Astrocyte (in vitro differentiated cells and primary cell): Measurements from ENCODE around the gene SESN2. TPM values are rescaled to one million over a fixed set of nuclear protein-coding genes. Genes with fewer than 3 reads are reported as not detected.
A peak's percentile ranks its signal among the peaks of the same experiment; 100 is the strongest.

Source experiments
- DNase-seq: peaks from one replicate; pipeline ENCODE4 v3.0.0-alpha.2; 2010; ENCODE audit warnings: low read depth
- FAIRE-seq: peaks from 2 replicates; lab custom pipeline; 2011; peaks lifted over from hg19 to GRCh38; lab: Jason Lieb, UNC
- H2AFZ ChIP-seq: 2 replicates; pipeline ENCODE4 v1.6.0; 2012; ENCODE audit warnings: low read depth, low read length, inconsistent platforms
- H3K27ac ChIP-seq: 2 replicates; pipeline ENCODE4 v1.5.1; 2011; ENCODE audit warnings: low read depth, low read length, inconsistent platforms
- H3K27me3 ChIP-seq: 2 replicates; pipeline ENCODE4 v1.6.0; 2011; ENCODE audit warnings: low read length, inconsistent platforms; ENCODE audit not compliant: insufficient read depth
- H3K36me3 ChIP-seq: 2 replicates; pipeline ENCODE4 v1.5.1; 2011; ENCODE audit warnings: low read length, inconsistent platforms; ENCODE audit not compliant: insufficient read depth
- H3K4me1 ChIP-seq: 2 replicates; pipeline ENCODE4 v1.5.1; 2011; ENCODE audit warnings: low read length, inconsistent platforms; ENCODE audit not compliant: insufficient read depth
- H3K4me2 ChIP-seq: 2 replicates; pipeline ENCODE4 v1.6.0; 2012; ENCODE audit warnings: low read length, inconsistent platforms
- H3K4me3 ChIP-seq: 2 replicates; pipeline ENCODE4 v1.5.1; 2011; ENCODE audit warnings: low read depth, mild to moderate bottlenecking, low read length, inconsistent platforms; ENCODE audit not compliant: insufficient read depth
- H3K79me2 ChIP-seq: 2 replicates; pipeline ENCODE4 v1.6.0; 2012; ENCODE audit warnings: mild to moderate bottlenecking, low read length, inconsistent platforms; ENCODE audit not compliant: insufficient read depth
- H3K9ac ChIP-seq: 2 replicates; pipeline ENCODE4 v1.6.0; 2012; ENCODE audit warnings: mild to moderate bottlenecking, low read length, inconsistent platforms
- H3K9me3 ChIP-seq: 2 replicates; pipeline ENCODE4 v1.5.1; 2012; ENCODE audit warnings: low read depth, mild to moderate bottlenecking, low read length, inconsistent platforms; ENCODE audit not compliant: insufficient read depth
- H4K20me1 ChIP-seq: 2 replicates; pipeline ENCODE4 v1.6.0; 2012; ENCODE audit warnings: low read length, inconsistent platforms; ENCODE audit not compliant: insufficient read depth
- H3K27ac Mint-ChIP-seq: one replicate; pipeline ENCODE4 v1.8.0; 2021; ENCODE audit warnings: mild to moderate bottlenecking, mixed read lengths; ENCODE audit not compliant: unreplicated experiment
- H3K27me3 Mint-ChIP-seq: one replicate; pipeline ENCODE4 v1.8.0; 2021; ENCODE audit warnings: low read depth, mixed read lengths; ENCODE audit not compliant: unreplicated experiment
- H3K36me3 Mint-ChIP-seq: one replicate; pipeline ENCODE4 v1.8.0; 2021; ENCODE audit warnings: low read depth, mixed read lengths; ENCODE audit not compliant: unreplicated experiment
- H3K4me1 Mint-ChIP-seq: one replicate; pipeline ENCODE4 v1.8.0; 2021; ENCODE audit warnings: low read depth, mixed read lengths; ENCODE audit not compliant: unreplicated experiment
- H3K4me3 Mint-ChIP-seq: one replicate; pipeline ENCODE4 v1.8.0; 2021; ENCODE audit warnings: mild to moderate bottlenecking, moderate library complexity, mixed read lengths; ENCODE audit not compliant: unreplicated experiment
- H3K9me3 Mint-ChIP-seq: one replicate; pipeline ENCODE4 v1.8.0; 2021; ENCODE audit warnings: mild to moderate bottlenecking, mixed read lengths; ENCODE audit not compliant: unreplicated experiment
- CTCF ChIP-seq: IDR thresholded peaks from 2 replicates; pipeline ENCODE4 v1.5.1; 2011; ENCODE audit warnings: low read depth, mild to moderate bottlenecking, inconsistent platforms, low read length, moderate library complexity; ENCODE audit not compliant: insufficient read depth
- EZH2 ChIP-seq: IDR thresholded peaks from 2 replicates; pipeline ENCODE4 v1.6.1; 2012; ENCODE audit warnings: mild to moderate bottlenecking, low read length, inconsistent platforms; ENCODE audit not compliant: insufficient read depth
- total RNA-seq: library from RNA; stranded (reverse); gene quantifications from 2 replicates; pipeline ENCODE4 v1.2.1, GENCODE V29; 2021

SESN2 gene
- total RNA-seq, 1 donor from 2014 or later = 78.3 TPM

- H3K27ac Mint-ChIP-seq = no peak overlapping the region
Measured at GRCh38 chr1:28301368-28302174, 42.3 kb downstream of the SESN2 start.

DNA sequence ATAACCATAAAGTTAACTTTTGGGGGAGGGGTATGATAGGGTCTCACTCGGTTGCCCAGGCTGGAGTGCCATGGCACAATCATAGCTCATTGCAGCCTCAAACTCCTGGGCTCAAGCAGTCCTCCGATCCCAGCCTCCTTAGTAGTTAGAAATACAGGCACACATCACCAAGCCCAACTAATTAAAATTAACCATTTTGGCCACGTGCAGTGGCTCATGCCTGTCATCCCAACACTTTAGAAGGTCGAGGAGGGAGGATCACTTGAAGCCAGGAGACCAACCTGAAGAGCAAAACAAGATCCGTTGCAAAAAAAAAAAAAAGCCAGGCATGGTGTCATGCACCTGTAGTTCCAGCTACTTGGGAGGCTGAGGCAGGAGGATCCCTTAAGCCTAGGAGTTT lies 42.9 kb downstream of the SESN2 start:
- no peak for DNase-seq
- no peaks in the 10 kb centered on the region for H3K27me3 ChIP-seq
- H2AFZ ChIP-seq = no peak overlapping the region
- FAIRE-seq = no peak
- no peaks in the 10 kb centered on the region for H3K4me1 ChIP-seq
- no peaks in the 10 kb centered on the region for H4K20me1 ChIP-seq
- H3K9me3 ChIP-seq = no peaks in the 10 kb centered on the region
- no peak for TF ChIP-seq CTCF
- no peaks in the 10 kb centered on the region for H3K36me3 Mint-ChIP-seq
- H3K27ac Mint-ChIP-seq = no peak overlapping the region
- no peak overlapping the region for H3K27ac ChIP-seq
- no peak overlapping the region for H3K9ac ChIP-seq
- no peaks in the 10 kb centered on the region for H3K36me3 ChIP-seq
- no peaks in the 10 kb centered on the region for H3K27me3 Mint-ChIP-seq
- H3K4me3 ChIP-seq = no peak overlapping the region
- H3K4me3 Mint-ChIP-seq = no peak overlapping the region
- H3K79me2 ChIP-seq = no peaks in the 10 kb centered on the region
- H3K4me2 ChIP-seq = no peak overlapping the region
- H3K9me3 Mint-ChIP-seq = peaks cover 3% of the 10 kb centered on the region
- peaks cover under 1% of the 10 kb centered on the region for H3K4me1 Mint-ChIP-seq

More at GRCh38 chr1:28301368-28302174, 42.3 kb downstream of the SESN2 start:
- H2AFZ ChIP-seq = no peak overlapping the region
- no peaks in the 10 kb centered on the region for H3K79me2 ChIP-seq
- H3K4me3 ChIP-seq = no peak overlapping the region
- FAIRE-seq (no peak), DNase-seq (peak; percentile 45)
- Mint-ChIP-seq H3K4me1 (peaks cover 6% of the 10 kb centered on the region), H3K4me3 (no peak overlapping the region), H3K27me3 (no peaks in the 10 kb centered on the region), H3K9me3 (peaks cover 3% of the 10 kb centered on the region), H3K36me3 (no peaks in the 10 kb centered on the region)
- no peak for TF ChIP-seq CTCF
- TF ChIP-seq EZH2 = no peak
- no peaks in the 10 kb centered on the region for H3K4me1 ChIP-seq
- no peaks in the 10 kb centered on the region for H3K36me3 ChIP-seq
- H3K9ac ChIP-seq = no peak overlapping the region
- H3K27me3 ChIP-seq = no peaks in the 10 kb centered on the region
- H4K20me1 ChIP-seq = no peaks in the 10 kb centered on the region
- no peak overlapping the region for H3K4me2 ChIP-seq
- H3K27ac ChIP-seq = no peak overlapping the region
- no peaks in the 10 kb centered on the region for H3K9me3 ChIP-seq

DNA sequence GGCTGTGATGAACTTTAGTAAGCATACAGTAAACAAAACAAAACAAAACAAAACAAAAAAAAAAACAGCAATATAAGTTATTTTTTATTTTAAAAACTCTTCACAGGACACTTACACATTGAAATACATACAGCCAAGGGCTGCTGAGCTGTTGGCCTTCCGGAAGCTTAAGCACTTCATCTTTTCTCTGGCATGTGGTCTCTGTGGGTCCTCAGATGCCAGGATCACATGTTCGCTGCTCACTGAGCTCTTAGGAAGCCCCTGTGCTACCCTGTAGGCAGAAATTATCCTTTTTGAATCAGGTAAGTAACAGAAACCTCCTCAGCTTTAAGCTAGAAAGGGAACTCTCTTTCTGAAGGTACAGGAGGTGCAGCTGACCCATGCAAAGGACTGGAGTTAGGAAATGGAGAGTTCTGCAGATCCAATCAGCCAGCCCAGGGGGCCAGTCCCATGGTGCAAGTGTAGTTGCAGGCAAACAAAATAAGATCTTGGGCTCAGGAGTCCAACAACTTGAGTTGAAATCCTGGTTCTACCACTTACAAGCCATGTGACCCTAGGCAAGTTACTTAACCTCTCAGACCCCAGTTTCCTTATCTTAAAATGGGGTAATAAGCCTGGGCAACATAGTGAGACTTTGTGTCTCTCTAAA lies 47.1 kb downstream of the SESN2 start:
- Mint-ChIP-seq H3K4me3 (no peak overlapping the region), H3K27me3 (no peaks in the 10 kb centered on the region), H3K36me3 (no peaks in the 10 kb centered on the region), H3K27ac (no peak overlapping the region), H3K9me3 (no peaks in the 10 kb centered on the region), H3K4me1 (no peaks in the 10 kb centered on the region)
- no peaks in the 10 kb centered on the region for H3K36me3 ChIP-seq
- no peaks in the 10 kb centered on the region for H3K27me3 ChIP-seq
- H3K9ac ChIP-seq = no peak overlapping the region
- TF ChIP-seq EZH2 (no peak), CTCF (no peak)
- no peak overlapping the region for H3K27ac ChIP-seq
- no peaks in the 10 kb centered on the region for H4K20me1 ChIP-seq
- H3K4me1 ChIP-seq = no peaks in the 10 kb centered on the region
- no peaks in the 10 kb centered on the region for H3K9me3 ChIP-seq
- H3K4me2 ChIP-seq = no peak overlapping the region
- no peaks in the 10 kb centered on the region for H3K79me2 ChIP-seq
- H2AFZ ChIP-seq = no peak overlapping the region
- no peak overlapping the region for H3K4me3 ChIP-seq
- FAIRE-seq = no peak
- DNase-seq = no peak
